Erythroblast (primary cell): ENCODE results near the gene ZIM2.

ENCODE experiments used
- GATA1 ChIP-seq: IDR thresholded peaks from 2 replicates; pipeline ENCODE4 v1.6.1; 2011; ENCODE audit warnings: low read depth, mild to moderate bottlenecking, control low read depth, low read length, moderate library complexity
- POLR2A ChIP-seq: IDR thresholded peaks from 2 replicates; pipeline ENCODE4 v1.6.1; 2011; ENCODE audit warnings: mild to moderate bottlenecking, low read length

- no peak for TF ChIP-seq POLR2A
- TF ChIP-seq GATA1: no peak
Observed at GRCh38 chr19:56727677-56728076, 112.8 kb downstream of the ZIM2 start.
